GM18520 (cell line): ENCODE results near the gene TIAM2.
A peak's percentile ranks its signal among the peaks of the same experiment; 100 is the strongest.

Source experiments
- ATAC-seq: cut with Tn5 transposase; IDR thresholded peaks from one replicate; pipeline ENCODE4 v1.9.1; 2021; ENCODE audit not compliant: unreplicated experiment

Gene TIAM2

DNA sequence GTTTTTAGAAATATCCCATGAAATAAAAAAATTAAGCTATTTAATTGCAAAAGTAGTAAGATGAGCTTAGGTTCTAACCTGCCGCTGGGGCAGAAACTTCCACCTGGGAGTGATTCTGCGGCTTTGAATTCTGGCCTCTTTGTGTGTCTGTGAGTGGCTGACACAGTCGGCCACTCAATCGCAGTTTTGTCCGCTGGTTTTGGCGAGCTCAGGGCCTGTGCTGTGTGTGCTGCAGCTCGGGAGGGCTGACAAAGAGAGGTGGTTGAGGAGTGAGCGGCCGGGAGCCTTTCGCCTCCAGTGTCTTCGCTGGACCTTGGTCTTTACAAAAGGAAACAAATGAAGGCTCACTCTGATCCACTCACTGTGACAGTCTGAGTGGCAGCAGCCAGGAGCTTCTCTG is 128.4 kb downstream of the TIAM2 start:
- ATAC-seq = no peak

DNA sequence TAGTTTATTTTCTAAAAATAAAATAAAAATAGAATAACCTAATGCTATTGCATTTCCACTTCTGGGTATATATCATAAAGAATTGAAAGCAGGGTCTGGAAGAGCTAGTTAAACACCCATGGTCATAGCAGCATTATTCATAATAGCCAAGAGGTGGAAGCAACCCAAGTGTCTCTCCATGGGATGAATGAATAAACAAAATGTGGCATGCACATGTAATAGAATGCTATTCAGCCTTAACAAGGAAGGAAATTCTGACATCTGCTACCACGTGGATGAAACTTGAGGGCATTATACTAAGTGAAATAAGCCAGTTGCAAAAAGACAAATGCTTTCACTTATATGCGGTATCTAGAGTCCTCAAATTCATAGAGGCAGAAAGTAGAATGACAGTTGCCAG is 130.8 kb downstream of the TIAM2 start:
- ATAC-seq = no peak

DNA sequence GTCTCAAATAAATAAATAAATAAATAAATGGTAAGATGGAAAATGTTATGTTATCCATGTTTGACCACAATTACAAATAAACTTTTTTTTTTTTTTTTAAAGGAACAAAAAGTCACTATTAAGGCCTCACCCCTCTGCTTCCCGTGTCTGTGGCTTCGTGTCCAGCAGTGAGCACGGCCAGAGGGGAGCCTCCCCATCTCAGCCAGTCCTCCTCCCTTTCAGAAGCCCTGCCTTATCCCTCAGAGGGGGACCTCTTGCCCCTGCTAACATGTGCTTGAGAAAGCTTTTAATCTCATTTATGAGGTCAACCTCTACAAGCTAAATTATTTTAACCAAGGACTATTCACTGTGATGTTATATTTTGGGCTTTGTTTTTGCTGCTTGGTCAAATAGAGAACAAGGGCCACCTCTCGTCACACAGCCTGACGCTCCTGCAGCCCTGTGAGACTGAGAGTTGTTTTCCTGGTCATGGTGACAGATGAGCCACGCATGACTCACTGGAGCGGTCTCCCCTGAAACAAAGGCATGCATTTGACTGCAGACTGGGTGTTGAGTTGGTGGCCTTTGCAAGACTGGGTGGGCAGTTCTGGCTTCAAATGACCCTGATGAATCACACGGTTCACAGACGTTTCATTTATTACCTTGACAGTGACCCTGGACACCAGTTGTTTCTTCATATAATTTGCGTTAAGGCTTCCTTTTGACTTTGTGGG is 131.8 kb downstream of the TIAM2 start:
- peak; percentile 85 for ATAC-seq

DNA sequence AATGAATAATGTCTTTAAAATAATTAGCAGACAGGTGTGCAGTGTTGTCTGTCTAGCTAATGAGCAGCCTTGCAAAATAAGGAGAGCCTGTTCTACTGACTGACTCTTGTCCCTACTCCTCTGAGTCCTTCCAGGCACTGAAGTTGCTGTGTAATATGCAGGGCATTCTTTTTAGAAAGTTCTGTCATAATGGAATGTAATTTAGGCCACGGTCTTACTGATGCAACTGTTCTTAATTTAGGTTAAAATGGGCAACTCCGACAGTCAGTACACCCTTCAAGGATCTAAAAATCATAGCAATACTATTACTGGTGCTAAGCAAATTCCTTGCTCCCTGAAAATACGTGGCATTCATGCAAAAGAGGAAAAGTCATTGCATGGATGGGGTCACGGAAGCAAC is 133.9 kb downstream of the TIAM2 start:
- ATAC-seq = no peak

DNA sequence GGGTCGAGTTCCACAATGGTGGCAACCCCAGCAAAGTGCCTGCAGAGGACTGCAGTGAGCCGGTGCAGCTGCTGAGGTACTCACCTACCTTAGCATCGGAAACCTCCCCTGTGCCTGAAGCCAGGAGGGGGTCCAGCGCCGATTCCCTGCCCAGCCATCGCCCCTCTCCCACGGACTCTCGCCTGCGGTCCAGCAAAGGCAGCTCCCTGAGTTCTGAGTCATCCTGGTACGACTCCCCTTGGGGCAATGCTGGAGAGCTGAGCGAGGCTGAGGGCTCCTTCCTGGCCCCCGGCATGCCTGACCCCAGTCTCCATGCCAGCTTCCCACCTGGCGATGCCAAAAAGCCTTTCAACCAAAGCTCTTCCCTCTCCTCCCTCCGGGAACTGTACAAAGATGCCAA is 134.6 kb downstream of the TIAM2 start:
- no peak for ATAC-seq

DNA sequence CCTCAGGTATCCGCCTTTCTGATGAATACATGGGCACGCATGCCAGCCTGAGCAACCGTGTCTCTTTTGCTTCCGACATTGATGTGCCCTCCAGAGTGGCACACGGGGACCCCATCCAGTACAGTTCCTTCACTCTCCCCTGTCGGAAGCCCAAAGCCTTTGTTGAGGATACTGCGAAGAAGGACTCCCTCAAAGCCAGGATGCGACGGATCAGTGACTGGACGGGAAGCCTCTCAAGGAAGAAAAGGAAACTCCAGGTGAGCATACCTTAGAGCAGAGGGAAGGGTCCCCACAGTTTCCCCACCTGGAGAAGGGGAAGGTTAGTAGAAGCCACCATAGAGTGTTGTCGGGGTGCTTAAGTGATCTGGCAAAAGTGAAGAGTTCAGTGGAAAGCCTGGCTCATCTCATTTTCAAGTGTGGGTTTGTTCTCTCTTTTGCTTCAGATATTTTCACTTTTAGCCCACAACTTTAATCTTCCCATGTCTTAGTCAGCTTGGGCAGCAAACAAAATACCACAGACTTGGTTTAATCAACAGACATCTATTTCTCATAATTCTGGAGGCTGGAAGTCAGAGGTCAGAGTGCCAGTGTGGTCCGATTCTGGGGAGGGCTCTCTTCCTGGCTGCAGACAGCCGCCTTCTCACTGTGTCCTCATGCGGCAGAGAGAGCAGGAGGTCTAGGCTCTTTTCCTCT is 135.2 kb downstream of the TIAM2 start:
- ATAC-seq = no peak

DNA sequence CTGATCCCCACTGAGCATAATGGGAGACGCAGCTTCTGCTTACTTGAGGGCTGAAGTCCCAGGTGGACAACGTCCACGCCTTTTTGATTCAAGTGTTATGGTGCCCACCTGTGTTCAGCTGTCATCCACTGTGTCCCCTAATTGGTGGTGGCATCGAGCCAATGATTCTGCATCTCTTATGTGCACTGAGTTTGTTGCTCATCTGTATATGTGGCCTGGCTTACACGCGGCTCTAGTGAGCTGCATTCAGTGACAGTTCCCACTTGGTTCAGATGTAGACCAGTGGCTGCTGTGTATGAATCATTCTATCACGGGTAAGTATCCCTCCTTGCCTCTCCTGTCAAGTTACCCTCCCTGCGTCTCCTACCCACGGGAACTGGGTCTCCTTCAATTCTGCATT is 137.5 kb downstream of the TIAM2 start:
- no peak for ATAC-seq

DNA sequence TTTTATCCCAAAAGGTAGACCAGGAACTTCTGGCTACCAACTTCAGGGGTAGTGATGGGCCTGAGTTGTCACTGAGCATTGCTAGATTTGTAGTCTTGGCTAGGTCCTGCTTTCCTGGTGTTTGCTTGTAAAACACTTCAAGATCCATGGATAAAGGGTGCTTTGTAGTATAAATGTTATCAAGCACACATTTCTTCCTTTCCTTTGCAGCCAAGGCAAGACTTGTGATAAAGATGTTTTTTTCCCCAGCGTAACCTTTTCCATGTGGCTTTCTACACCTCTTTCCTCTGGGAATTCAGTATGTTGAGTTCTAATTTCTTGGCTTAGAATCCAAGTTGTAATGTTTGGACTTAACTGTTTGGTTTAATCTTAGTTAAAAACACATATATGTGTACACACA is 145.9 kb downstream of the TIAM2 start:
- ATAC-seq = no peak

DNA sequence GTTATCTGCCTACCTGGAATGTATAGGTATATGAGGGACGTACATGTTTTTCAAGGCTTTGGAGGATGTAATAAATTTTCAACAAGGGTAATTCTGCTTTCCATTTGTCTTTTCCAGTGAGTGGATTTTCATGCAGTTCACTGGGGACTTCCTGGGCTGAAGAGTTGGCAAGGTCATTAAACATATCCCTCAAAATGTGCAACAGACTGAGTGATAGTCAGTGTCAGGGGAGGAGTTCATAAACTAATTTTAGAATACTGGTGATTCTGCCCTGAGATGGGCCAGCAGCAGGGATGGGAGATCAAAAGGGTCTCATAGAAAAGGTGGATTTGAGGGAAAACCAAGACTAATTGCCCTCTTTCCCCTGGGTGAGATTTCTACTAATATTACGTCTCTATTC is 146.4 kb downstream of the TIAM2 start:
- ATAC-seq = no peak

DNA sequence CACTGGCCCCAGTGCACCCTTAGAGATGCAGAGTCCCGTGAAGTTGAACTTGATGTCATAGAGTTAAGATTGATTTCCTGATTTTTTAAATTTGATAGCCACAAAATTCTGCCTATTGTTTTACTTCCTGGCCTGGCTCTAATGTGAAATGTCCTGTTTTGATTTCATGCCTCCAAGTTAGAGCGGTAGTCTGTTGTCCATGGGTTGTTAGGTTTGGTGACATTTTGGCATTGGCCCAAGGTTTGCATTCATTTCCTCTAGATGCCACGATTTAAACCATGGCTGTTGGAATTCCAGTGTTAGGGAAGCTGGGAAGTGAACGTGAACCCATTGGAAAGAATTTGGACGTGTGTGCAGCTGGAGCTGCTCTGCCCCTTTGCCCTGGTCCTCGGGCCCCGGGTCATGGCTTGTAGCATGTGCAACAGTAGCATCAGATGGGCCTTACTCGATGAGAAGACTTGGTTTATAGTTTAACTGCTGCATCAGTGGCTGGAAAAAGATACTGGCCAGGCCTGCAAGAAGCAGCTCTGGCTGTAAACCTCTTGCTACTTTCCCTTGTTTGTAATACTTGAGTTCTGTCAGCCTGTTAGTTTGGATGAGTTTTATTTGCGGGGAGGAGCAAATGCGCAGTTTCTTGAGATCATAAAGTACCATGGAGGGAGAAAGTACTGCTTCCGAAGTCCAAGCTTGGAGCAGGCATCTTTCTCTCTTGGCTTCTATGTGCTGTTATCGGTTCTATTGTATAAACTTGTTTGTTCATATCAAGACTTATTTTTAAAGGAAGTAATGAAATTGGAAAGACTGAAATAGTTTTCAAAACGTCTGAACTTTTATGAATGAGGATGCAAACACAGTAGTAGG is 147.3 kb downstream of the TIAM2 start:
- no peak for ATAC-seq

DNA sequence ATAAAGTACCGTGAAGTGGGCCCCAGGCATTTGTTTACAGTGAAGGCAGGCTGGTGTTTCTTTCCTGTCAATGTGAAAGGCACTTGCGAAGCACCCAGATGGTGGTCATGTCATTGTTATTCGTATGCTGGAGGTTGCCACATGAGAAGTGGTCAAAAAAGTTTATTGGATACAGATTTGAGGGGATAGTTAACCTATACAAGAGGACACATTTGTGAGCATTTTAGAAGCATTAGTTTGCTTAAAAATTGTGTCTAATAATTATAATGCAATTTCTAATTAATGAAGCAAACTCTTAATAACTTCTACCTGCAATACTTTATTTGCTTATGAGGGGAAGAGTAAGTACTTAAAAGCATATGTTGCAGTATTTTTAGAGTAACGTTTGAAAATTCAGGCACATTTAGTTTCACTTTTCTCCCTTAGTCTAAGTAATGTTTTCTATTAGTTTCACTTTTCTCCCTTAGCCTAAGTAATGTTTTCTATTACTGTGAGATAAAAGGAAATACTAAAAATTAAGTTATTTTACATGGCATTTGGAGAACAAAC is 148.0 kb downstream of the TIAM2 start:
- no peak for ATAC-seq

DNA sequence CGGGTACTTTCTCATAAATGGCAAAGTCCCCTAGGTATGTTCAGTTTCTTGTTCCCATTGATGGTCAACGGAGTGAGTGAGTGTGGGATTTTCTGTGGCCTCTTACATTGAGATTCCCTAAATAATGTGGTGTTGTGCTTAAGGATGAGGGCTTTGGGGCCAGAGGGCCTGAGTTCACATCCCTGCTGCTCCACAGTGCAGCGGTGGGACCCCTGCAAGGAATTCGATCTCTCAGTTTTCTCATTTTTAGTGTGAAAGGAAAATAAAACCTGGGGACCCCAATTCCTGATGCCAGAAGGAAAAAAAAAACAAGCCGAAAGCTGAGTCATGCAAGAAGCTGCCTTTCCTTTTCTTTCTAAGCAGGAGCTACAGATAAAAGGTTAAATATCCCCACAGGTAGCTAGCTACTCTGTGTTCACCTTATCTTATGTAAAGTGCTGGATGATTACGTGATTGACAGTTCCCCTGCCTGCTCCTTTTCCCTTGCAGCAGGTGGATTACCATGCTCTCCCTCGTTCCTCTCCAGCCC is 148.5 kb downstream of the TIAM2 start:
- ATAC-seq = no peak

DNA sequence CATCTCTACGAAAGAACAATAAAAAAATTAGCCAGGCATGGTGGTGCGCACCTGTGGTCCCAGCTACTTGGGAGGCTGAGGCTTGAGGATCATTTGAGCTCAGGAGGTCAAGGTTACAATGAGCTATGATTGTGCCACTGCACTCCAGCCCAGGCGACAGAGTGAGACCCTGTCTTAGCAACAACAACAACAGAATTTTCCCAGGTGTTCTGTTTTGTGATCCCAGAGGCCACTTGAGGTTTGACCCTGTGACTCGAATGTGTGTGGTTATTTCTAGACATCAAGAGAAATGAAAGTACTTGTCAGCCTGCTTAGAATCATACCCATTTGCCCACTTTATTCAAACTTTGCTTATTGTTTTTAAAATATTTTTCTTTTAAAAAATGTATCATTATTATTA is 151.1 kb downstream of the TIAM2 start:
- no peak for ATAC-seq

DNA sequence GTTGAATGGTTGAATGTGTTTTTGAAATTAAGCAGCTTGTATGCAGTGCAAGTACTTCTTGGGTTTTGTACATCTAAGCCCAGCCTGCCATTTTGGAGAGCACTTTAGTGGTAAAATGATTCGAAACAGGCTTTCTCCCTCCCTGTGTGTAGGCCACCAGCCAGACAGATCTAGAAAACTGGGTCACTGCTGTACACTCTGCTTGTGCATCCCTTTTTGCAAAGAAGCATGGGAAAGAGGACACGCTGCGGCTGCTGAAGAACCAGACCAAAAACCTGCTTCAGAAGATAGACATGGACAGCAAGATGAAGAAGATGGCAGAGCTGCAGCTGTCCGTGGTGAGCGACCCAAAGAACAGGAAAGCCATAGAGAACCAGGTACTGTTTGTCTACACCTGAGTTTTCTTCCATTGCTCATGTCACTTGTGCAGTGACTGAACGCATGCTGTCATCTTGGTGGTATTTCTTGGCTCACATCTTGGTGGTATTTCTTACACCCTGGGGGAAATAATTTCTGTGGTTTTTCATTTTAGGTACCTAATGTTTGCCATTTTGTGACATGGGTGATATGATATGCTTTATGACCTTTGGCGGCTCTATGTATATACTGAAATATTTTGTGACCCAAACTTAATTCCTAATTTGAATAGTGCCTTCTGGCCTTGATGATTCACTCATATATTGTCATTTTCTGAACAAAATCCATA is 153.0 kb downstream of the TIAM2 start:
- ATAC-seq = no peak

DNA sequence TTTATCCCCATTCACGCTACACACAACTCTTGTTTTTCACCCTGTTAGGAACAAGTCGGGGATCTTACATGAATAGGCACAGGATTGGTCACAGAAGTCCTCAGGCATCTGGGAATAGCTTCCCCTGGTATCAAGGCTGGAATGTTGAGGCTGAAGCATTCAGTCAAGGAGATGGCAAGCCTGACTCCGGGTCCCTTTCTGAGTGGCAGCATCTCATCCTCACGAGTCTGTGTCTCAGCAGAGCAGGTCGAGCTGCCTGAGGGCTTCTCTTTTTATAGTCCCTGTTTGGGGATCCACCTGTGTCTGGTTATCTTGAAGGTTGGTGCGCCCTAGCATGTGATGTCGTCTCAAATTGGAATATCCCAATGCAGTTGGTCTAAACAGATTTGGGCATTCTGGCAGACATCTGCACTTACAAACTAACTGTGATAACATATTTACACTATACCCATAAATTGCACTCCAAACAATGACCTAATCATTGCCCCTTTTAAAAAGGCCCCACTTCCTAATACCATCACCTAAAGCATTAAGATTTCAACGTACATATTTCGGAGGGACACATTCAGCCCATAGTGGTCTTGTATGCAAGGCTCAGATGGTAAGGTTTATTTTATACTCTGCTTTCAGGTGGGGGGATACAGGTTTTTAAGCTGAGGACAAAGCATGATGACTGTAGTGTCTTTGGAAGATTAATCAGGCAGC is 156.0 kb downstream of the TIAM2 start:
- no peak for ATAC-seq

DNA sequence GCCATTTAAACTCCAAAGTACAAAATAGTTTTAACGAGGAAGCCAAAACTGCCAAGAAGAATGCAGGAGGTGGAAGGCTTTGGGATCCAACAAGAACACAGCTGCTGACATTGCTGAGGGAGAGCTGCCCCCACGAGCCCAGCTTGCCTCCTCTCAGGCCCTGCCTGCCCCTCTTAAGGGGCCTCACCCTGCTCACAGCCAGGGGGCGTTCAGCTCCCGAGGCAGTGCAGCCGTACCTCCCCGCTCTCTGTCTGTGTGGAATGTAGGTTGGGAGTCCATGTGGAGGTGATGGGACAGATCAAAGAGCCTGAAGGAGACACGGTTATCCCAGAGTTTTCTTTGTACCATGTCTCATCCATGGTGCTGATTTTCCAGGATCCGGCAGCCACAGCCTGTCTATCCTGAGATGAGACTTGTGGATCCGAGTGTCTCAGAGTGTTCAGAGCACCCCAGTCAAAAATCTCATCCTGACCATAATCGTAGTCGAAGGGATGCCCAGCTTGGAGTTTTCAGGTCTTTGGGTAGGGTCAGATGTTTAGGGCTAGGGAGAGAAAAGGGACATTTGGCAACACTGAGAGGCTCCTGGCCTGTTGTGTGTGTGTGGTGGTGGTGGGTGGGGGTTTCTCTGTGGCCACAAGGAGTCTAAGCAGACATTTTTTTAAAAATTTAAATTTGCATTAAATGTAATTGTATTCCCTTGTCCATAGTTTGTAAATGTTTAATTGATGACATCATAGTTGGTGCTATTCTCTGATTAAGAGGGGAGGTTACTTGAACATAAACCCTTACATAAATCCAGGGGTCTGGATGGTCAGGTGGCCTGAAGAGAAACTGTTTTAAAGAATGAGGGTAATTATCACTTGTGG is 157.3 kb downstream of the TIAM2 start:
- ATAC-seq = no peak

DNA sequence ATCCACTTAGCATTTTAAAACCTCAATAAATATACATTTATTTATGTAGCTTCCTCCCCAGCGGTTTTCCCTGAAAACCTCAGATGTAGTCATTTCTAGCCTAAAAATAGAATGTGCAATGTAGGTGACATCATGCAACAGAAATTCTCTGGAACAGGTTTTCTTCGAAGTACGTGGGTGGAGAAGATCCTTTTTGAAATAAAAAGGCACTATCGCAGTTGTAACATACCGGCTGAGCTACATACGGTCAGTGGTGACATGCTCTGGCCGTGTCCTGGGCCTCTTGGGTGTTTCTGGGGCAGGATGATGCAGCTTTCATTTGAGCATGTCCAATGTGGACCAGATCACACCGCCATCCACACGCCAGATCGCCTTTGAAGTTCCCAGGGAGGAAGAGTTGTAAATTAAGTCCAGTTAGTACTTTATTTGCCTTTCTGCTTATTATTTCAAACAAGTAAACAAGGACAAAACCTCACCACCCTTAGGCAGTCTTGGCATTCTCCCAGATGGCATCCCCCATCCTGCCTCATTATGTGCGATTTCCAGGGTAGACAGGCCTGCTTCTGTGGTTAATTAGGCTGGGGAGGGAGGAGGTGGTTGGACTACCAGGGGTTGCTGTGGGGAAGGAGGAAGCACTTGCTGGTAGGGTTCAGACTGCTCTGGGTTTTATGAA is 159.2 kb downstream of the TIAM2 start:
- ATAC-seq = no peak

DNA sequence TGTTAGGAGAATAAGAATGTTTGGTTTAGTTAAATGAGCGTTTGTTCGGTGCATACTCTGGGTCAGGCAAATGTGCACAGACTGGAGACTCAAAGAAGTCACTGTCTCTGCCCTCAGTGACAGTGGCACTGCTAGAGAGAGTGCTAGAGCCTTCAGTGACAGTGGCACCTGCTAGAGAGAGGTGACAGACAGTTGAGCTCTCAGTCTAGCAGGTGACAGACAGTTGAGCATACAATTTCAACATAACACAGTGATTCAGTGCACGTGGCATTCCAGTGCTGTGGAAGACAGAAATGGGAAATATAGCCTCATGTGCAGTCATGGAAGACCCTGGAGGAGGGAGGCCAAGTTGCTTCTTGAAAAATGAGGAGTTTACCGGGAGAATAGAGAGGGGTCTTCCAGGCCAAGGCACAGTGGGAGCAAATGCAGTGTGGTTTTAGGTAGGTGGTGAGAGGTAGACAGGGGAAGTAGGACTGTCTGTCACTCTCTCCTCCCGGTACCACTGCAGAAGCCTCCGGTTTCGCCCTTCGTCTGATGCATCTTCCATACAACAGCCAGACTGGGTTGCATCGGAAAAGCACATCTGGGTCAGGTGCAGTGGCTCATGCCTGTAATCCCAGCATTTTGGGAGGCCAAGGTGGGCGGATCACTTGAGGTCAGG is 160.8 kb downstream of the TIAM2 start:
- no peak for ATAC-seq
